HEK293T (cell line): ENCODE measurements around the gene EXPH5.

ENCODE experiments used
- CTCF ChIA-PET: fragments of 350-600 bp; formaldehyde crosslinking; extraction: SDS; loops from one replicate; lab custom pipeline; 2021; ENCODE audit warnings: antibody characterized with exemption, inconsistent platforms; lab: Yijun Ruan, JAX
- POLR2A ChIA-PET: fragments of 350-600 bp; formaldehyde crosslinking; extraction: SDS; loops from one replicate; lab custom pipeline; 2020; ENCODE audit warnings: antibody characterized with exemption, inconsistent platforms; lab: Yijun Ruan, JAX
- DNase-seq: peaks from one replicate; pipeline ENCODE4 v3.0.0; 2012; ENCODE audit warnings: mixed read lengths; ENCODE audit errors: extremely low spot score
- ARNT ChIP-seq: fragments of 450-650 bp; IDR thresholded peaks from 2 replicates; pipeline ENCODE4 v1.6.1; 2017; ENCODE audit warnings: mild to moderate bottlenecking
- BHLHE40 ChIP-seq: fragments of 450-650 bp; IDR thresholded peaks from 2 replicates; pipeline ENCODE4 v1.6.1; 2016; ENCODE audit warnings: mild to moderate bottlenecking, moderate library complexity, borderline replicate concordance
- CTBP1 ChIP-seq: fragments of 450-650 bp; IDR thresholded peaks from 2 replicates; pipeline ENCODE4 v1.6.1; 2016; ENCODE audit warnings: borderline replicate concordance
- ELF4 ChIP-seq: fragments of 450-650 bp; IDR thresholded peaks from 2 replicates; pipeline ENCODE4 v1.6.1; 2017; ENCODE audit warnings: antibody characterized with exemption
- FOXA1 ChIP-seq: fragments of 450-650 bp; IDR thresholded peaks from 2 replicates; pipeline ENCODE4 v1.6.1; 2016; ENCODE audit warnings: mild to moderate bottlenecking
- FOXK2 ChIP-seq: fragments of 450-650 bp; IDR thresholded peaks from 2 replicates; pipeline ENCODE4 v1.6.1; 2016; ENCODE audit warnings: mild to moderate bottlenecking
- FOXM1 ChIP-seq: fragments of 450-650 bp; IDR thresholded peaks from 2 replicates; pipeline ENCODE4 v1.6.1; 2017; ENCODE audit warnings: mild to moderate bottlenecking, borderline replicate concordance
- HDGF ChIP-seq: fragments of 450-650 bp; IDR thresholded peaks from 2 replicates; pipeline ENCODE4 v1.6.1; 2017; ENCODE audit warnings: antibody characterized with exemption, borderline replicate concordance
- L3MBTL2 ChIP-seq: fragments of 450-650 bp; conservative IDR thresholded peaks from 2 replicates; pipeline ENCODE4 v1.6.1; 2016; ENCODE audit warnings: mild to moderate bottlenecking
- LEF1 ChIP-seq: fragments of 450-650 bp; IDR thresholded peaks from 2 replicates; pipeline ENCODE4 v1.6.1; 2017; ENCODE audit warnings: mild to moderate bottlenecking, borderline replicate concordance
- NFRKB ChIP-seq: fragments of 450-650 bp; IDR thresholded peaks from 2 replicates; pipeline ENCODE4 v1.6.1; 2016; ENCODE audit warnings: mild to moderate bottlenecking, moderate library complexity
- SP1 ChIP-seq: fragments of 450-650 bp; IDR thresholded peaks from 2 replicates; pipeline ENCODE4 v1.6.1; 2017
- SUZ12 ChIP-seq: fragments of 450-650 bp; IDR thresholded peaks from 2 replicates; pipeline ENCODE4 v1.6.1; 2016; ENCODE audit warnings: mild to moderate bottlenecking
- TARDBP ChIP-seq: fragments of 450-650 bp; IDR thresholded peaks from 2 replicates; pipeline ENCODE4 v1.6.1; 2016
- ZNF384 ChIP-seq: fragments of 450-650 bp; IDR thresholded peaks from 2 replicates; pipeline ENCODE4 v1.6.1; 2016
- TF ChIP-seq, protein P1 (sequence below): fragments of 450-650 bp; IDR thresholded peaks from 2 replicates; pipeline ENCODE4 v1.6.1; 2016

The EXPH5 gene

DNA sequence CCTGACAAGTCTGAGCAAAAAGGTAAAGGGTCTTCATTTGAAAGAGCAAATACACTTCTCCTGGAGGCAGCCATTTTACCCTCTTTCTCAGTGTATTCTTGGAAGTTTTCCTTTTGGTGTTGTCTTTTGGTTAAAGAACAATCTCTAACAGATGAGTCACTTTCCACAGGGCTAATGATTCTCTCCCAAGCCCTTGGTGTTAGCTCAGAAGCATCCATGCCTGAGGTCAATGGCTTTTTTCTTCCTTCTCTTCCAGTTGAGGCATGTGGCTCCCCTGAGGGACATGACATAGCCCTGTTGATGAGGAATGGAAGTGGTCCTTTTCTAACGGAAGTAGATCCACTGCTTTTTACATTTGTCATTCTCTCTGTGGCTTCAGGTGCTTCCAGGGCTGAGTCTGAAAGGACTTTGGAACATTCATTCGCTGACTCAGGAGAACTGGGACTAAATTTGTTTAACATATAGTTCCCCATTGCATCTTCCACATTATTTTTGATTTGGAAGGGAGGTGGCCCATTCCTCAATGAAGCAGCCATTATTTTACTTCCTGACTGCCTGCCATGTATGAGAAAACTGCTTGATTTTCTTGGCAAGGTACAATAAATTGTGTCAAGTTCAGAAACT, 81.6 kb downstream of the EXPH5 start:
- CTCF ChIA-PET: no interaction called here
- POLR2A ChIA-PET: no interaction called here
- no peak for TF ChIP-seq FOXM1
- TF ChIP-seq LEF1: no peak
- no peak for TF ChIP-seq FOXA1
- no peak for TF ChIP-seq CTBP1
- no peak for TF ChIP-seq NFRKB
- TF ChIP-seq TARDBP: no peak
- no peak for TF ChIP-seq SUZ12
- DNase-seq: no peak

DNA sequence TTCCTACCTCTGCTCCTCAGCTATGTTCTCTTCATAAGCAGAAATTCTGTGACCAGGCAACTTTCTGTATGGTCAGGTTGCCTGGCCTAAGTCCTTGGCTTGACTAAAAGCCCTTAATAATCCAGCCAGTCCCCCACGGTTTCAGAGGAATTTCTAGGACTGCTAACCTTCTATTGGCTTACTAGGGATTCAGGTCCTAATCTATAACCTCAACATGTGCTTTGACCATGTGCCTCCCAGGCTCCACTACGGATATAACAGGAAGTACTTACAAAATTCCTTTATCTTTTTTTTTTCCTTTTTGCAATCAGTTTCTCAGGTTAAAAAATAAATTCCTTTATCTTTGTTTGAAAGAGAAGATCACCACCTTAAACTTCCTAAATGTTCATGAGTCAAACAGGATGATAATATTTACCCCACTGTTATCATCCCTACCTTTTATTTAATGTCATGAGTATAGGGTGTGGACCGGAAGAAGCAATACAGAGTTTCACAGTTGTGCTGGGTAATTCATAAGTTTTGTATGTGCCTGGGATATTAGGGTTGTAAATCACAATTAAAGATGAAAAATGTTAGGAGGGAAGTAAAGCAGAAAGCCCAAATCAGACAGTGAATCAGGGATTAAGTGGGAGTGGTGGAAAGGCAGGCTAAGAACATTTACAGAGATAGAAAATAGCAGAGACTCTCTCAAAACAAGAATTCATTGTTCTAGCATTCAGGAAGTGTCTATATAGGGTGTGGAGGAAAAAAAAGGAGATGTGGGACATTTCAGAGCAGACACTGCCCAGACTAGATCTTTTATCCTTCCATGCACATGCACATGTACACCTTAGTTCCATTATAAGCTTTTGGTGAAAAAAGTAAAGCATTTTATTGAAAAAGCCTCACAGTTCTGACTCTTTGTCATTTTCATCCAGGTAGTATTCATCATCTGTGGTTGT, 84.6 kb downstream of the EXPH5 start:
- ChIA-PET CTCF (no interaction called here), POLR2A (no interaction called here)
- no peak for DNase-seq
- no peak for TF ChIP-seq L3MBTL2
- TF ChIP-seq, protein P1, sequence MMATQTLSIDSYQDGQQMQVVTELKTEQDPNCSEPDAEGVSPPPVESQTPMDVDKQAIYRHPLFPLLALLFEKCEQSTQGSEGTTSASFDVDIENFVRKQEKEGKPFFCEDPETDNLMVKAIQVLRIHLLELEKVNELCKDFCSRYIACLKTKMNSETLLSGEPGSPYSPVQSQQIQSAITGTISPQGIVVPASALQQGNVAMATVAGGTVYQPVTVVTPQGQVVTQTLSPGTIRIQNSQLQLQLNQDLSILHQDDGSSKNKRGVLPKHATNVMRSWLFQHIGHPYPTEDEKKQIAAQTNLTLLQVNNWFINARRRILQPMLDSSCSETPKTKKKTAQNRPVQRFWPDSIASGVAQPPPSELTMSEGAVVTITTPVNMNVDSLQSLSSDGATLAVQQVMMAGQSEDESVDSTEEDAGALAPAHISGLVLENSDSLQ: no peak
- TF ChIP-seq BHLHE40: no peak
- no peak for TF ChIP-seq NFRKB
- TF ChIP-seq SUZ12: no peak
- TF ChIP-seq TARDBP: no peak
- TF ChIP-seq CTBP1: no peak
- no peak for TF ChIP-seq HDGF
- TF ChIP-seq ZNF384: no peak
- no peak for TF ChIP-seq LEF1
- TF ChIP-seq FOXK2: no peak
- TF ChIP-seq FOXM1: no peak
- TF ChIP-seq SP1: no peak
- TF ChIP-seq FOXA1: no peak
- no peak for TF ChIP-seq ELF4
- TF ChIP-seq ARNT: no peak

DNA sequence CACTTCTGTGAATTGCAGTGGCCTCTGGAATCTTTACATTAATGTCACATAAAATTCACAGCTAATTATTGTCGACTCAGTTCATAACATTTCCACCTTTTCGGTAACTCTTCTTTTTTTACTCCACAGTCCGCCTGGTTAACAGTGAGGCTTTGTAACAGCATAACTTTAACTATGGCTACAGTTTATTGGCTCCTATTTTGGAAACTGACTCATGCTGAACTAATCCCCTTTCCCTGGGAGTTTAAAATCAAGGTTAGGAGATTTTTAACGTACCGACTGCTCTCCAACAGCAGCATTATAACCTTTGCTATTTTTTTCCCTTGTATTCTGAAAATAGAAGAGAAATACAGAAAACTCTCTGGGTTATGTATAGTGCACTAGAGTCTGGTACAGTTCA, 92.2 kb downstream of the EXPH5 start:
- TF ChIP-seq FOXA1 (no peak), LEF1 (no peak), SP1 (no peak), SUZ12 (no peak), ELF4 (no peak), BHLHE40 (no peak), FOXM1 (no peak), L3MBTL2 (no peak)
- TF ChIP-seq, protein P1: no peak
- POLR2A ChIA-PET: no interaction called here
- DNase-seq: no peak
- CTCF ChIA-PET: no interaction called here

DNA sequence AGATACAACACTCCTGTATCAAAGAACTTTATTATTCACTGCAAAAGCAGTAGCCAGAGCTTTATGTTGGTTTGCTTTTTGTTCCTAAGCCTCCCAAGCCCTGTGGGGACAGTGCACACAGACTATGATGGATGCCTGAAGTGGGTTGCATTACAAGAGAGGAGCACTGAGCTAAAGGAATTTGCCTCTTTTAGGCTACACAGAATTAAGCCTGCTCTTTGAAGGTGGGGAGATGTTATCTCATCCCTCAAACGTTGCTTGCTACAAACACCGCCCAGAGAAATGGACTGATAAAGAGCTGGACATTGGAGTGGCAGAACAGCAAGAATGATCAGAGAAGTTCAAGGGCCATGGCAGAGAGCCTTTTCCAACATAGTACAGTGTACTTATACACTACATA, 92.8 kb downstream of the EXPH5 start:
- no peak for DNase-seq
- ChIA-PET CTCF (no interaction called here), POLR2A (no interaction called here)
- TF ChIP-seq NFRKB (no peak), LEF1 (no peak), CTBP1 (no peak), SUZ12 (no peak), BHLHE40 (no peak), L3MBTL2 (no peak), TARDBP (no peak), ARNT (no peak), FOXM1 (no peak), SP1 (no peak), ELF4 (no peak), FOXK2 (no peak)
- TF ChIP-seq, protein P1: no peak

DNA sequence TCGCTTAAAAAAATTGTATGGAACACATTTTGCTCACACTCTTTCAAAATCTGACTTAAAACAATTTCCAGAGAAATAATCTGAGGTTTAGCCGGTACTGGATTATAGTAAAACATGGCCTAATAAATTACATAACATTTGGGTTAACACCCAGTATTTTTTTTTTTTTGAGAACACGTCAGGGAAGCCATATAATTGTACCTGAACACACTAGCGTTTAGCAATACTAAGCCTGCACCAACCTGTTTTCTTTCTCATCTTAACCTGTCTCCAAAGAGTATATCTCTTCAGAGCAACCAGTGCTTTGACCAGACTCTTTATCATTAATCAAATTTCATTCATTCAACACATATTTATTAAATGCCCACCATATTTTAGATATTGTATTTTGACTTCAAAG, 93.4 kb downstream of the EXPH5 start:
- no peak for DNase-seq
- CTCF ChIA-PET: no interaction called here
- no peak for TF ChIP-seq HDGF
- no peak for TF ChIP-seq ZNF384
- POLR2A ChIA-PET: no interaction called here

DNA sequence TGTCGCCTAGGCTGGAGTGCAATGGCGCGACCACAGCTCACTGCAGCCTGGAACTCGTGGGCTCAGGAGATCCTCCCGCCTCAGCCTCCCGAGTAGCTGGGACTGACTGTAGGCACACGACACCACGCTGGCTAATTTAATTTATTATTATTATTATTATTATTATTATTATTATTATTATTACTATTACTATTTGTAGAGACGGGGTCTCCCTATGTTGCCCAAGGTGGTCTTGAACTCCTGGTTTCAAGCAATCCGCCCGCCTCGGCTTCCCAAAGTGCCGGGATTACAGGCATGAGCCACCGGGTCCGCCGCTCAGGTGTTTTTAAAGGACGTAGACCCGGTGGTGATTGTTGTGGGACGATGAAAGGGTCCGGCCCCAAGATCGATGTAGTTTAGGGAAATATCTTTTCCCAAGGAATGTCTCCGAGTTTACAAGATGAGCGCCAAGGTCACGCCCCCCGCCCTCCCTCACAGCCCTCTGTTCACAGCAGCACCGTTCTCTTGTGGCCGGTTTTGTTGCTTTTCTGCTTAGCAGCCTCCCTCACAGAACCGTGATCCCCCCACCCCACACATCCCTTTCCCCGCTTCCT, 94.7 kb downstream of the EXPH5 start:
- CTCF ChIA-PET: no interaction called here
- POLR2A ChIA-PET: interaction anchor here (0.5 to 1.6 kb wide), 5 partner anchors 32 to 119 kb away, joined by 3 to 8 read pairs (median 3); partner anchors contain the start of gene C11orf65
- no peak for TF ChIP-seq FOXM1
- TF ChIP-seq ARNT: no peak
- TF ChIP-seq, protein P1: no peak
- no peak for TF ChIP-seq FOXA1
- TF ChIP-seq LEF1: no peak
- TF ChIP-seq ZNF384: no peak
- no peak for TF ChIP-seq CTBP1
- no peak for TF ChIP-seq NFRKB
- no peak for TF ChIP-seq SP1
- no peak for TF ChIP-seq SUZ12
- no peak for TF ChIP-seq FOXK2
- TF ChIP-seq L3MBTL2: no peak
- TF ChIP-seq ELF4: no peak
- TF ChIP-seq BHLHE40: no peak
- no peak for TF ChIP-seq HDGF
- no peak for DNase-seq
